H1 (cell line): ENCODE measurements around the gene PALS2. TPM values are rescaled to one million over a fixed set of nuclear protein-coding genes. Genes with fewer than 3 reads are reported as not detected.

ENCODE experiments used
- CTCF ChIA-PET: fragments of 300-600 bp; sonication (Branson Sonifier 250); formaldehyde crosslinking; loops from one replicate; lab custom pipeline; 2021; ENCODE audit not compliant: partially characterized antibody; lab: Charles Lee
- POLR2A ChIA-PET: fragments of 300-600 bp; sonication (Branson Sonifier 250); formaldehyde crosslinking; loops from one replicate; lab custom pipeline; 2021; ENCODE audit warnings: inconsistent platforms; ENCODE audit not compliant: partially characterized antibody; lab: Charles Lee
- DNase-seq, 2 experiments: peaks; one replicate each; pipeline versions ENCODE4 v3.0.0 to v3.0.0-alpha.2; 2010 to 2022; ENCODE audit warnings: low spot score in 2 of 2, low read depth in 1 of 2, mixed read lengths in 1 of 2
- FAIRE-seq: peaks from 2 replicates; lab custom pipeline; 2011; peaks lifted over from hg19 to GRCh38; lab: Jason Lieb, UNC
- H2AFZ ChIP-seq: 2 replicates; pipeline ENCODE4 v1.8.1; 2012; ENCODE audit warnings: low read length, inconsistent platforms
- H2AK5ac ChIP-seq: 2 replicates; pipeline ENCODE4 v1.6.1; 2013; ENCODE audit warnings: low read depth, low read length
- H2BK120ac ChIP-seq: replicated peaks from 2 replicates; pipeline ENCODE3; 2013; ENCODE audit warnings: low read depth, low read length, inconsistent platforms
- H2BK12ac ChIP-seq: 2 replicates; pipeline ENCODE4 v1.6.1; 2013; ENCODE audit warnings: low read depth, low read length
- H2BK15ac ChIP-seq: 2 replicates; pipeline ENCODE4 v1.6.1; 2013; ENCODE audit warnings: low read length
- H2BK20ac ChIP-seq: 2 replicates; pipeline ENCODE4 v1.6.1; 2013; ENCODE audit warnings: low read length
- H2BK5ac ChIP-seq: 2 replicates; pipeline ENCODE4 v1.6.1; 2013; ENCODE audit warnings: low read depth, low read length
- H3K14ac ChIP-seq: 2 replicates; pipeline ENCODE4 v1.6.1; 2013; ENCODE audit warnings: inconsistent platforms; ENCODE audit not compliant: insufficient read length
- H3K18ac ChIP-seq: 2 replicates; pipeline ENCODE4 v1.6.1; 2013; ENCODE audit warnings: low read length; ENCODE audit errors: extremely low read depth
- H3K23ac ChIP-seq: 2 replicates; pipeline ENCODE4 v1.6.1; 2013; ENCODE audit warnings: inconsistent platforms; ENCODE audit not compliant: insufficient read length
- H3K23me2 ChIP-seq: 2 replicates; pipeline ENCODE4 v1.6.1; 2013; ENCODE audit warnings: low read depth, low read length
- H3K27ac ChIP-seq: 2 replicates; pipeline ENCODE4 v1.6.1; 2011; ENCODE audit warnings: low read depth, low read length, inconsistent platforms
- H3K27me3 ChIP-seq, 4 experiments: replicated peaks in 1 of 4; 1 replicate in 1 of 4; 2 replicates in 3 of 4; pipeline versions ENCODE4 v1.6.1 to v1.8.1; 2011 to 2013; ENCODE audit warnings: low read length in 3 of 4, mild to moderate bottlenecking in 3 of 4, inconsistent platforms in 2 of 4, mixed read lengths in 2 of 4, moderate library complexity in 1 of 4; ENCODE audit not compliant: control insufficient read depth in 3 of 4, insufficient read depth in 3 of 4; ENCODE audit errors: extremely low read depth in 1 of 4
- H3K36me3 ChIP-seq, 4 experiments: 2 replicates each; pipeline versions ENCODE4 v1.6.1 to v1.8.1; 2011 to 2013; ENCODE audit warnings: mild to moderate bottlenecking in 4 of 4, low read length in 3 of 4, moderate library complexity in 2 of 4, control low read depth in 1 of 4, inconsistent platforms in 1 of 4; ENCODE audit not compliant: insufficient read depth in 4 of 4, control insufficient read depth in 2 of 4
- H3K4ac ChIP-seq: replicated peaks from 2 replicates; pipeline ENCODE3; 2013; ENCODE audit warnings: low read length, low read depth, mixed read lengths, inconsistent platforms; ENCODE audit not compliant: insufficient read length
- H3K4me1 ChIP-seq, 4 experiments: replicated peaks in 1 of 4; 1 replicate in 1 of 4; 2 replicates in 3 of 4; pipeline versions ENCODE4 v1.6.1 to v1.8.1; 2011 to 2013; ENCODE audit warnings: low read length in 3 of 4, inconsistent platforms in 2 of 4, mixed read lengths in 1 of 4; ENCODE audit not compliant: insufficient read depth in 4 of 4, control insufficient read depth in 3 of 4
- H3K4me2 ChIP-seq, 2 experiments: 2 replicates each; pipeline versions ENCODE4 v1.6.1 to v1.8.1; 2011 to 2013; ENCODE audit warnings: low read depth in 2 of 2, low read length in 2 of 2, control low read depth in 1 of 2, inconsistent platforms in 1 of 2, mild to moderate bottlenecking in 1 of 2; ENCODE audit not compliant: insufficient read depth in 1 of 2
- H3K4me3 ChIP-seq, 4 experiments: fragments of 200-600, 300-600 bp in 1 of 4; sonication (generic), shearing (Covaris generic), sonication (Bioruptor Twin) in 1 of 4; 2 replicates each; pipeline versions ENCODE4 v1.5.1 to v1.8.1; 2011 to 2016; ENCODE audit warnings: low read length in 4 of 4, low read depth in 3 of 4, control low read depth in 2 of 4, inconsistent platforms in 2 of 4, mild to moderate bottlenecking in 2 of 4, mixed read lengths in 1 of 4, moderate library complexity in 1 of 4; ENCODE audit not compliant: insufficient read depth in 2 of 4; ENCODE audit errors: extremely low read depth in 1 of 4
- H3K56ac ChIP-seq: replicated peaks from 2 replicates; pipeline ENCODE3; 2013; ENCODE audit warnings: low read depth, mild to moderate bottlenecking, mixed read lengths, low read length, inconsistent platforms; ENCODE audit not compliant: insufficient read length
- H3K79me1 ChIP-seq: 2 replicates; pipeline ENCODE4 v1.6.1; 2013; ENCODE audit warnings: low read depth, low read length, control low read depth
- H3K79me2 ChIP-seq, 2 experiments: 2 replicates each; pipeline versions ENCODE4 v1.6.1 to v1.8.1; 2012 to 2013; ENCODE audit warnings: low read length in 2 of 2, mild to moderate bottlenecking in 2 of 2, inconsistent platforms in 1 of 2; ENCODE audit not compliant: insufficient read depth in 2 of 2, control insufficient read depth in 1 of 2
- H3K9ac ChIP-seq, 4 experiments: replicated peaks in 1 of 4; 1 replicate in 1 of 4; 2 replicates in 3 of 4; pipeline versions ENCODE4 v1.6.1 to v1.8.1; 2011 to 2013; ENCODE audit warnings: low read depth in 3 of 4, low read length in 3 of 4, control low read depth in 2 of 4, mild to moderate bottlenecking in 2 of 4, moderate library complexity in 2 of 4, inconsistent platforms in 1 of 4; ENCODE audit errors: extremely low read depth in 1 of 4
- H3K9me3 ChIP-seq, 2 experiments: 2 replicates each; pipeline versions ENCODE4 v1.6.1 to v1.8.1; 2012 to 2013; ENCODE audit warnings: mild to moderate bottlenecking in 2 of 2, moderate library complexity in 2 of 2, control low read depth in 1 of 2, inconsistent platforms in 1 of 2, low read depth in 1 of 2, low read length in 1 of 2, mixed read lengths in 1 of 2; ENCODE audit not compliant: insufficient read depth in 2 of 2
- H4K20me1 ChIP-seq, 2 experiments: replicated peaks in 1 of 2; 2 replicates each; pipeline versions ENCODE3 to v1.8.1; 2011 to 2013; ENCODE audit warnings: inconsistent platforms in 2 of 2, low read length in 2 of 2, mild to moderate bottlenecking in 1 of 2; ENCODE audit not compliant: insufficient read depth in 2 of 2, control insufficient read depth in 1 of 2
- H4K5ac ChIP-seq: 2 replicates; pipeline ENCODE4 v1.6.1; 2013; ENCODE audit warnings: low read length, low read depth, mixed read lengths, inconsistent platforms; ENCODE audit not compliant: insufficient read length
- H4K8ac ChIP-seq: 2 replicates; pipeline ENCODE4 v1.8.0; 2013; ENCODE audit warnings: mild to moderate bottlenecking, moderate library complexity, low read length, inconsistent platforms; ENCODE audit not compliant: insufficient read depth; ENCODE audit errors: extremely low read depth
- H4K91ac ChIP-seq: replicated peaks from 2 replicates; pipeline ENCODE3; 2013; ENCODE audit warnings: low read length, mixed read lengths, inconsistent platforms; ENCODE audit not compliant: insufficient read length
- BCL11A ChIP-seq, 2 experiments: IDR thresholded peaks; one replicate each; pipeline ENCODE4 v1.6.1; 2011; ENCODE audit warnings: low read depth in 2 of 2, low read length in 2 of 2, mild to moderate bottlenecking in 2 of 2
- BRCA1 ChIP-seq: IDR thresholded peaks from 2 replicates; pipeline ENCODE4 v1.6.1; 2012; ENCODE audit warnings: low read depth, low read length, improper control_type of control experiment
- CEBPB ChIP-seq: IDR thresholded peaks from 2 replicates; pipeline ENCODE4 v1.6.1; 2012; ENCODE audit warnings: low read depth, low read length
- EP300 ChIP-seq, 2 experiments: IDR thresholded peaks; 1 replicate in 1 of 2; 2 replicates in 1 of 2; pipeline ENCODE4 v1.6.1; 2011 to 2012; ENCODE audit warnings: low read depth in 2 of 2, low read length in 2 of 2, mild to moderate bottlenecking in 2 of 2, borderline replicate concordance in 1 of 2, inconsistent platforms in 1 of 2, moderate library complexity in 1 of 2
- HDAC2 ChIP-seq, 2 experiments: fragments of 300-600 bp in 1 of 2; sonication (generic) in 1 of 2; IDR thresholded peaks; 2 replicates each; pipeline ENCODE4 v1.6.1; 2011 to 2012; ENCODE audit warnings: low read depth in 2 of 2, low read length in 2 of 2, mild to moderate bottlenecking in 2 of 2, moderate library complexity in 2 of 2, borderline replicate concordance in 1 of 2, inconsistent platforms in 1 of 2
- JUN ChIP-seq: IDR thresholded peaks from 2 replicates; pipeline ENCODE4 v1.6.1; 2011; ENCODE audit warnings: low read depth, mild to moderate bottlenecking, improper control_type of control experiment, low read length
- KDM4A ChIP-seq: IDR thresholded peaks from one replicate; pipeline ENCODE4 v1.7.1; 2012; ENCODE audit warnings: low read depth, mild to moderate bottlenecking, moderate library complexity, low read length, inconsistent platforms; ENCODE audit not compliant: severe bottlenecking
- NANOG ChIP-seq: IDR thresholded peaks from 2 replicates; pipeline ENCODE4 v1.6.1; 2011; ENCODE audit warnings: low read length, low read depth, mild to moderate bottlenecking, inconsistent platforms; ENCODE audit not compliant: insufficient read depth, poor library complexity, severe bottlenecking
- POLR2A ChIP-seq, 2 experiments: IDR thresholded peaks; 1 replicate in 1 of 2; 2 replicates in 1 of 2; pipeline ENCODE4 v1.6.1; 2011; ENCODE audit warnings: low read depth in 2 of 2, low read length in 2 of 2, mild to moderate bottlenecking in 2 of 2; ENCODE audit errors: control extremely low read depth in 1 of 2
- RBBP5 ChIP-seq: IDR thresholded peaks from 2 replicates; pipeline ENCODE4 v1.7.1; 2012; ENCODE audit warnings: low read depth, mild to moderate bottlenecking, inconsistent platforms, low read length, moderate library complexity, borderline replicate concordance
- RFX5 ChIP-seq: IDR thresholded peaks from 2 replicates; pipeline ENCODE4 v1.6.1; 2011; ENCODE audit warnings: low read depth, low read length, improper control_type of control experiment, borderline replicate concordance
- SP1 ChIP-seq: IDR thresholded peaks from 2 replicates; pipeline ENCODE4 v1.6.1; 2011; ENCODE audit warnings: low read depth, low read length
- TBP ChIP-seq: IDR thresholded peaks from 2 replicates; pipeline ENCODE4 v1.6.1; 2011; ENCODE audit warnings: low read depth, low read length, improper control_type of control experiment
- YY1 ChIP-seq: IDR thresholded peaks from 2 replicates; pipeline ENCODE4 v1.6.1; 2011; ENCODE audit warnings: low read depth, mild to moderate bottlenecking, low read length
- WGBS, 2 experiments: shearing (Covaris generic) in 1 of 2; methylation state at CpG; one replicate each; pipeline versions ENCODE4 v1.1.6 to v1.1.7; 2013 to 2015; ENCODE audit warnings: low lambda C conversion rate in 2 of 2, mixed read lengths in 2 of 2, inconsistent platforms in 1 of 2, low coverage in 1 of 2, missing lambda C conversion rate in 1 of 2; ENCODE audit not compliant: insufficient replicate concordance in 2 of 2, insufficient coverage in 1 of 2, insufficient read length in 1 of 2; ENCODE audit errors: extremely low coverage in 1 of 2, missing lambda C conversion rate in 1 of 2; 5-methylcytosine and 5-hydroxymethylcytosine counted together
- polyA plus RNA-seq, 7 experiments: library from polyadenylated mRNA; depleted of rRNA in 3 of 7; stranded (reverse) in 5 of 7; unstranded in 2 of 7; fragments of >200 nt in 5 of 7; fragments of 200-250 nt in 2 of 7; gene quantifications; 1 replicate in 5 of 7; 2 replicates in 1 of 7; 4 replicates in 1 of 7; pipeline versions ENCODE4 v1.2.1 to v1.2.3, GENCODE V29; 2011 to 2013; ENCODE audit warnings: missing spikeins in 2 of 7, mixed read lengths in 2 of 7
- total RNA-seq: library from RNA; stranded (reverse); fragmentation: NEBNext Ultra II Directional; extraction: Animal tissue kit (Norgen Biotek cat#: 25700); gene quantifications from 2 replicates; pipeline ENCODE4 v1.2.1, GENCODE V29; 2021

Gene PALS2
- total and polyA plus RNA-seq, 2 of the 8 experiments (the other 6 are each of a cell fraction or from before 2014, with no cell fraction given), result 10.4 to 98.3 TPM

DNA sequence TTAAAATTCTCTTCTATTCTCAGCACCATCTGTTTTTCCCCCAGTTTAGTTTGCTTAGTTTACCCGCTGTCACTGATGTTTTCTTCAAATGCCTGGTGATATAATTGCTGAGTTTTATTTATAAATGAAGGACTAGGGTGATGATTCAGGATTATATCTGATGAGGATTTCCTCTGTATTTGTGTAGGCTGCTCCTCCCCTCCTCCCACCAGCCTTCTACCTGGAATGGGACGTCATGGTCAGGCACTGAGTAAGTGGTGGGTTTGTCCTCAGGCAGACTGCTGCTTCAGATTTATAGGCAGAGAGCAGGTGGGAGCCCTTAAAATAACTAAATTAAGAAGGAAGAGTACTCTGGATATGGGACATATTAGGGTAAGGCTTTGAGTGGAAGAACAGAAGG lies 35.8 kb downstream of the PALS2 start:
- POLR2A ChIA-PET, result interaction anchor here (0.7 kb wide), 1 partner anchor 11 kb away, joined by 3 read pairs; no protein-coding TSS in a partner anchor
- TF ChIP-seq KDM4A, result no peak
- TF ChIP-seq NANOG, result no peak
- no peak for TF ChIP-seq BCL11A (IDR thresholded peaks at IDR 0.05; ENCODE audit: low read depth in 2 of 2, low read length in 2 of 2)
- TF ChIP-seq EP300 (IDR thresholded peaks at IDR 0.05; ENCODE audit: borderline replicate concordance in 1 of 2, low read depth in 2 of 2, low read length in 2 of 2), result no peak
- no peak for TF ChIP-seq RFX5
- TF ChIP-seq YY1, result no peak
- no peak for TF ChIP-seq JUN
- no peak for TF ChIP-seq TBP
- TF ChIP-seq BRCA1, result no peak
- no peak for TF ChIP-seq CEBPB
- TF ChIP-seq SP1, result no peak
- no peak for TF ChIP-seq POLR2A (IDR thresholded peaks at IDR 0.05; ENCODE audit: control extremely low read depth in 1 of 2, low read depth in 2 of 2, low read length in 2 of 2)
- TF ChIP-seq RBBP5, result no peak
- no peak for TF ChIP-seq HDAC2 (IDR thresholded peaks at IDR 0.05; ENCODE audit: borderline replicate concordance in 1 of 2, low read depth in 2 of 2, low read length in 2 of 2)

More for the DNA sequence above, 35.8 kb downstream of the PALS2 start:
- Histone ChIP-seq H3K4me1 (peaks cover 2 to 11% (median 6%) of the 10 kb centered on the region in 4 experiments; a peak in 6 of 7 replicates), H3K9me3 (no peaks in the 10 kb centered on the region), H3K79me2 (peaks cover 0 to 100% of the 10 kb centered on the region in 2 experiments; a peak in 2 of 4 replicates), H3K79me1 (0 out of 2 replicates have a peak, but pooled peaks cover 4% of the 10 kb centered on the region), H3K27ac (no peak overlapping the region), H2BK120ac (no peak overlapping the region), H2BK5ac (no peak overlapping the region), H2BK20ac (no peak overlapping the region), H2AFZ (no peak overlapping the region), H2BK12ac (no peak overlapping the region; the same call in 1 of the 2 replicates), H4K8ac (no peak overlapping the region), H2BK15ac (no peak overlapping the region), H3K56ac (no peak overlapping the region), H3K9ac (no peak overlapping the region), H4K91ac (no peak overlapping the region), H4K20me1 (peaks cover 2 to 3% of the 10 kb centered on the region in 2 experiments), H3K23ac (no peak overlapping the region), H3K36me3 (no peaks in the 10 kb centered on the region), H3K4me2 (peak overlapping the region; percentile 15 to 64; a peak in 3 of 4 replicates), H4K5ac (peak overlapping the region; percentile 25), H2AK5ac (no peak overlapping the region), H3K18ac (peak overlapping the region; percentile 19), H3K4me3 (peak overlapping the region in 1 of 4 experiments; percentile 14; a peak in 1 of 8 replicates), H3K23me2 (no peaks in the 10 kb centered on the region), H3K4ac (no peak overlapping the region), H3K14ac (no peak overlapping the region), H3K27me3 (no peaks in the 10 kb centered on the region)
- FAIRE-seq (peak; percentile 28), DNase-seq (no peak)
- CTCF ChIA-PET, result no interaction called here
- WGBS, 2 experiments, result 50% methylated on average over 2 of the region's 2 CpGs; no CpG with 5 or more reads in 1 of the 2 experiments
